Keratinocyte (primary cell): Measurements from ENCODE around the gene RPS6KL1. TPM values are rescaled to one million over a fixed set of nuclear protein-coding genes. Genes with fewer than 3 reads are reported as not detected.

Source experiments
- DNase-seq: peaks from one replicate; pipeline ENCODE4 v3.0.0-alpha.2; 2011; ENCODE audit warnings: low read depth, missing footprints, low spot score
- FAIRE-seq: peaks from 2 replicates; lab custom pipeline; 2011; peaks lifted over from hg19 to GRCh38; lab: Jason Lieb, UNC
- H2AFZ ChIP-seq: 2 replicates; pipeline ENCODE4 v1.6.0; 2012; ENCODE audit warnings: low read length, control low read depth, inconsistent platforms; ENCODE audit not compliant: control insufficient read depth
- H3K27ac ChIP-seq: 2 replicates; pipeline ENCODE4 v1.5.1; 2011; ENCODE audit warnings: low read length; ENCODE audit not compliant: control insufficient read depth, insufficient read depth
- H3K27me3 ChIP-seq: 3 replicates; pipeline ENCODE4 v1.6.0; 2011; ENCODE audit warnings: low read length; ENCODE audit not compliant: control insufficient read depth, insufficient read depth; ENCODE audit errors: extremely low read depth
- H3K36me3 ChIP-seq, 2 experiments: 2 replicates in 1 of 2; 3 replicates in 1 of 2; pipeline ENCODE4 v1.5.1; 2011; ENCODE audit warnings: low read length in 2 of 2, mild to moderate bottlenecking in 1 of 2; ENCODE audit not compliant: control insufficient read depth in 2 of 2, insufficient read depth in 2 of 2; ENCODE audit errors: extremely low read depth in 1 of 2
- H3K4me1 ChIP-seq: 3 replicates; pipeline ENCODE4 v1.5.1; 2011; ENCODE audit warnings: low read length; ENCODE audit not compliant: control insufficient read depth, insufficient read depth; ENCODE audit errors: extremely low read depth
- H3K4me2 ChIP-seq: 3 replicates; pipeline ENCODE4 v1.6.0; 2011; ENCODE audit warnings: low read depth, low read length; ENCODE audit not compliant: control insufficient read depth, insufficient read depth; ENCODE audit errors: extremely low read depth
- H3K4me3 ChIP-seq, 3 experiments: fragments of 200-600 bp in 1 of 3; sonication (generic) in 1 of 3; 2 replicates in 2 of 3; 3 replicates in 1 of 3; pipeline ENCODE4 v1.5.1; 2011 to 2016; ENCODE audit warnings: low read length in 3 of 3, mild to moderate bottlenecking in 3 of 3, control low read depth in 2 of 3, inconsistent platforms in 1 of 3, low read depth in 1 of 3, mixed read lengths in 1 of 3, mixed run types in 1 of 3, moderate library complexity in 1 of 3; ENCODE audit not compliant: control insufficient read depth in 2 of 3, insufficient read depth in 2 of 3; ENCODE audit errors: extremely low read depth in 1 of 3
- H3K79me2 ChIP-seq: 2 replicates; pipeline ENCODE4 v1.6.0; 2012; ENCODE audit warnings: low read length; ENCODE audit not compliant: control insufficient read depth, insufficient read depth
- H3K9ac ChIP-seq: 3 replicates; pipeline ENCODE4 v1.6.0; 2011; ENCODE audit warnings: low read length; ENCODE audit not compliant: control insufficient read depth, insufficient read depth; ENCODE audit errors: extremely low read depth
- H3K9me1 ChIP-seq: 3 replicates; pipeline ENCODE4 v1.6.0; 2011; ENCODE audit warnings: low read length; ENCODE audit not compliant: control insufficient read depth, insufficient read depth; ENCODE audit errors: extremely low read depth
- H3K9me3 ChIP-seq: 2 replicates; pipeline ENCODE4 v1.5.1; 2012; ENCODE audit warnings: low read depth, low read length; ENCODE audit not compliant: control insufficient read depth
- H4K20me1 ChIP-seq: 3 replicates; pipeline ENCODE4 v1.6.0; 2011; ENCODE audit warnings: low read length; ENCODE audit not compliant: control insufficient read depth, insufficient read depth; ENCODE audit errors: extremely low read depth
- EZH2 ChIP-seq: IDR thresholded peaks from one replicate; pipeline ENCODE4 v1.6.1; 2012; ENCODE audit warnings: inconsistent platforms, mild to moderate bottlenecking, low read length, moderate library complexity
- dilution Hi-C: fragments of 300-500 bp; cut with MboI; formaldehyde crosslinking; loops from one replicate; pipeline ENCODE4 v1.7.0; 2020; ENCODE audit warnings: low sequenced_read_pairs; ENCODE audit not compliant: extremely low pct_ligation_motif_present
- polyA plus RNA-seq, 5 experiments: library from polyadenylated mRNA; depleted of rRNA in 3 of 5; stranded (reverse) in 3 of 5; stranded (forward) in 1 of 5; unstranded in 1 of 5; fragments of >200 nt; gene quantifications; 1 replicate in 1 of 5; 2 replicates in 3 of 5; 3 replicates in 1 of 5; pipeline versions ENCODE4 v1.2.1 to v1.2.3, GENCODE V29; 2011 to 2012; ENCODE audit warnings: missing spikeins in 2 of 5, low read depth in 1 of 5, low replicate concordance in 1 of 5
- TF ChIP-seq, protein P1 (sequence below), 3 experiments: IDR thresholded peaks in 1 of 3; conservative IDR thresholded peaks in 1 of 3; optimal IDR thresholded peaks in 1 of 3; 2 replicates in 2 of 3; 3 replicates in 1 of 3; pipeline versions ENCODE3 to v1.5.1; 2011; ENCODE audit warnings: low read length in 3 of 3, mild to moderate bottlenecking in 3 of 3, moderate library complexity in 2 of 3, control low read depth in 1 of 3, inconsistent platforms in 1 of 3; ENCODE audit not compliant: insufficient read depth in 2 of 3; ENCODE audit errors: extremely low read depth in 1 of 3

Gene RPS6KL1
- polyA plus RNA-seq, 1 donor (not counting 4 experiments of a cell fraction or from before 2014, with no cell fraction given), result 0.69 TPM

DNA sequence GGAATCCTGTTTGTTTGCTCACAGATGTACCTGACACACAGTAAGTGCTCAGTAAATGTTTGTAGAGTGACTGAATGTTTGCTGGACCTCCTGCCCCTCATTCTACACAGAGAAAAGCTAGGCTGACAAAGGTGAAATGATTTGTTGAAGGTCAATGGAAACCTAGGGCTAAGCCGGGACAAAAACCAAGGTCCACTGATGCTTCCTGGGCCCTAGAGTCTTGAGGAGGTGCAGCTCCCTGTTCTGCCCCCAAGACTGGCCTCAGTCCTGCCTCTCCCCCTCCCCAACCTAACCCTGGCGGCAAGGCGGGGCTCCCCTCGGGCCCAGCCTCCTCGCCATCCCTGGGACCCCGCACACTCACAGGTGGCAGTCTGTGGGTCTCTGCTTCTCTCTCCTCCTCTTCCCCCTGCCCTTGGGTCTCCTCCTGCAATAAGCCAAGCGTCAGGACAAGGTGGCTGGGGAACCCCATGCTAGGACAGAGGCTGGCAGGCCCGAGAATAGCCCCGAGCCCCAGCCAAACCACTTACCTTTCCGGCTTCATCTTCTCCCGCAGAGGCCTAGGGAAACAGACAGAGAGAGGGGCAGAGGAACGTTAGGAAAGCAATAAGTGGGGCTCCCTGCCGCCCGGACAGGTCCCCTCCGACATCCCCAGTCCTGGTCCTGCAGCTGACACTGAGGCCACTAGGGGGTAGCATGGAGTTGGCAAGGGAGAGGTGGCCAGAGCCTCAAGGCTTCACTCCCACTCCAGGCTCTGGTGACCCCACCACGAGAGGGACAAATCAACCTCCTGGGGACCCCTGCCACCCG is 23.0 kb upstream of the RPS6KL1 start:
- no peak for DNase-seq
- Histone ChIP-seq H2AFZ (peak overlapping the region; percentile 23), H3K9me3 (no peaks in the 10 kb centered on the region), H3K9me1 (no peaks in the 10 kb centered on the region), H3K27ac (peak overlapping the region; percentile 25), H3K4me3 (no peak overlapping the region), H4K20me1 (peaks cover 2% of the 10 kb centered on the region), H3K27me3 (no peaks in the 10 kb centered on the region), H3K4me2 (peak overlapping the region; percentile 55), H3K79me2 (no peaks in the 10 kb centered on the region), H3K36me3 (peaks cover 20 to 33% of the 10 kb centered on the region in 2 experiments), H3K4me1 (peaks cover 41% of the 10 kb centered on the region), H3K9ac (peak overlapping the region; percentile 8)
- dilution Hi-C loops, result no loop called here
- no peak for TF ChIP-seq EZH2
- TF ChIP-seq, protein P1, sequence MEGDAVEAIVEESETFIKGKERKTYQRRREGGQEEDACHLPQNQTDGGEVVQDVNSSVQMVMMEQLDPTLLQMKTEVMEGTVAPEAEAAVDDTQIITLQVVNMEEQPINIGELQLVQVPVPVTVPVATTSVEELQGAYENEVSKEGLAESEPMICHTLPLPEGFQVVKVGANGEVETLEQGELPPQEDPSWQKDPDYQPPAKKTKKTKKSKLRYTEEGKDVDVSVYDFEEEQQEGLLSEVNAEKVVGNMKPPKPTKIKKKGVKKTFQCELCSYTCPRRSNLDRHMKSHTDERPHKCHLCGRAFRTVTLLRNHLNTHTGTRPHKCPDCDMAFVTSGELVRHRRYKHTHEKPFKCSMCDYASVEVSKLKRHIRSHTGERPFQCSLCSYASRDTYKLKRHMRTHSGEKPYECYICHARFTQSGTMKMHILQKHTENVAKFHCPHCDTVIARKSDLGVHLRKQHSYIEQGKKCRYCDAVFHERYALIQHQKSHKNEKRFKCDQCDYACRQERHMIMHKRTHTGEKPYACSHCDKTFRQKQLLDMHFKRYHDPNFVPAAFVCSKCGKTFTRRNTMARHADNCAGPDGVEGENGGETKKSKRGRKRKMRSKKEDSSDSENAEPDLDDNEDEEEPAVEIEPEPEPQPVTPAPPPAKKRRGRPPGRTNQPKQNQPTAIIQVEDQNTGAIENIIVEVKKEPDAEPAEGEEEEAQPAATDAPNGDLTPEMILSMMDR (optimal IDR thresholded peaks at IDR 0.05 in 1 of 3, IDR thresholded peaks at IDR 0.05 in 1 of 3, conservative IDR thresholded peaks at IDR 0.05 in 1 of 3; ENCODE audit: extremely low read depth in 1 of 3, insufficient read depth in 2 of 3, low read length in 3 of 3), result peak in 2 of 3 experiments; percentile 89 to 96
- FAIRE-seq, result peak; percentile 32

GRCh38 chr14:74945261-74945851 is 22.3 kb upstream of the RPS6KL1 start:
- DNase-seq (no peak), FAIRE-seq (no peak)
- Histone ChIP-seq H3K4me3 (no peak overlapping the region), H3K9ac (no peak overlapping the region), H3K9me3 (no peaks in the 10 kb centered on the region), H2AFZ (no peak overlapping the region), H3K79me2 (no peaks in the 10 kb centered on the region), H3K9me1 (no peaks in the 10 kb centered on the region), H3K4me2 (no peak overlapping the region), H3K27ac (no peak overlapping the region), H4K20me1 (peaks cover 2% of the 10 kb centered on the region), H3K36me3 (peaks cover 19 to 33% of the 10 kb centered on the region in 2 experiments), H3K27me3 (no peaks in the 10 kb centered on the region), H3K4me1 (peaks cover 42% of the 10 kb centered on the region)
- dilution Hi-C loops, result no loop called here
- TF ChIP-seq, protein P1 (optimal IDR thresholded peaks at IDR 0.05 in 1 of 3, IDR thresholded peaks at IDR 0.05 in 1 of 3, conservative IDR thresholded peaks at IDR 0.05 in 1 of 3; ENCODE audit: extremely low read depth in 1 of 3, insufficient read depth in 2 of 3, low read length in 3 of 3), result peak in 2 of 3 experiments; percentile 43 to 46
- no peak for TF ChIP-seq EZH2
